ENCODE data around the gene ALK.

DNA sequence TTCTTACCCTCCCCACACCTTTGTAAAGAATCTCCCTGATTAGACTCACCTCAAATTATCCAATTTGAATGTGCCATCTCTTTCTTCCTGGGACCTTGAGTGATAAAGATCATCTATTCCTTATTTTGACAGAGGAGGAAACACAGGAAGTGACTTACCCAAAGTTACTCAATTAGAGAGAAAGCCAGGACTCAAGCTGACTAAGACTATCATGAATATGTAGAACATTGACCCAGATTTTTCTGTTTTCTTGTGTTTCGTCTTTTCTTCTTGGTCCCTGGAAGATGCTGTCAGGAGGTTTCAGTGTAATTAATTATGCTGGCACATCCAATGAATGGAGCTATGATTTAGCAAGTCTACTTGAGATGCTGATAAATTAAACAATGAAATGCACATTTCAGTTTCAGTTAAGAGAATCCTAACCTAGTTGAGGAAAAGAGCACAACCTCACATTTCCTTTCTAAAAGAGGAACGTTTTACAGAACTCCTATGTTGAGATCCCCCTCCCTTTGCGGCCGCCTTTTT is 425.8 kb downstream of the ALK start:
- TF ChIP-seq ZNF510 (tag by site-specific recombination; IDR thresholded peaks at IDR 0.05; ENCODE audit: insufficient replicate concordance): no peak
- TF ChIP-seq, protein P1, sequence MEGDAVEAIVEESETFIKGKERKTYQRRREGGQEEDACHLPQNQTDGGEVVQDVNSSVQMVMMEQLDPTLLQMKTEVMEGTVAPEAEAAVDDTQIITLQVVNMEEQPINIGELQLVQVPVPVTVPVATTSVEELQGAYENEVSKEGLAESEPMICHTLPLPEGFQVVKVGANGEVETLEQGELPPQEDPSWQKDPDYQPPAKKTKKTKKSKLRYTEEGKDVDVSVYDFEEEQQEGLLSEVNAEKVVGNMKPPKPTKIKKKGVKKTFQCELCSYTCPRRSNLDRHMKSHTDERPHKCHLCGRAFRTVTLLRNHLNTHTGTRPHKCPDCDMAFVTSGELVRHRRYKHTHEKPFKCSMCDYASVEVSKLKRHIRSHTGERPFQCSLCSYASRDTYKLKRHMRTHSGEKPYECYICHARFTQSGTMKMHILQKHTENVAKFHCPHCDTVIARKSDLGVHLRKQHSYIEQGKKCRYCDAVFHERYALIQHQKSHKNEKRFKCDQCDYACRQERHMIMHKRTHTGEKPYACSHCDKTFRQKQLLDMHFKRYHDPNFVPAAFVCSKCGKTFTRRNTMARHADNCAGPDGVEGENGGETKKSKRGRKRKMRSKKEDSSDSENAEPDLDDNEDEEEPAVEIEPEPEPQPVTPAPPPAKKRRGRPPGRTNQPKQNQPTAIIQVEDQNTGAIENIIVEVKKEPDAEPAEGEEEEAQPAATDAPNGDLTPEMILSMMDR (tag by site-specific recombination; IDR thresholded peaks at IDR 0.05): no peak
- TF ChIP-seq PATZ1 (tag by site-specific recombination; IDR thresholded peaks at IDR 0.05): no peak
- TF ChIP-seq ZNF112 (tag by site-specific recombination; IDR thresholded peaks at IDR 0.05): no peak
- no peak for TF ChIP-seq ZNF600 (tag by site-specific recombination; IDR thresholded peaks at IDR 0.05)
- TF ChIP-seq, protein P2, sequence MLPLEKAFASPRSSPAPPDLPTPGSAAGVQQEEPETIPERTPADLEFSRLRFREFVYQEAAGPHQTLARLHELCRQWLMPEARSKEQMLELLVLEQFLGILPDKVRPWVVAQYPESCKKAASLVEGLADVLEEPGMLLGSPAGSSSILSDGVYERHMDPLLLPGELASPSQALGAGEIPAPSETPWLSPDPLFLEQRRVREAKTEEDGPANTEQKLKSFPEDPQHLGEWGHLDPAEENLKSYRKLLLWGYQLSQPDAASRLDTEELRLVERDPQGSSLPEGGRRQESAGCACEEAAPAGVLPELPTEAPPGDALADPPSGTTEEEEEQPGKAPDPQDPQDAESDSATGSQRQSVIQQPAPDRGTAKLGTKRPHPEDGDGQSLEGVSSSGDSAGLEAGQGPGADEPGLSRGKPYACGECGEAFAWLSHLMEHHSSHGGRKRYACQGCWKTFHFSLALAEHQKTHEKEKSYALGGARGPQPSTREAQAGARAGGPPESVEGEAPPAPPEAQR (tag by site-specific recombination; IDR thresholded peaks at IDR 0.05): no peak
- TF ChIP-seq ZEB2 (tag by site-specific recombination; IDR thresholded peaks at IDR 0.05): no peak

Measured in HEK293 (cell line).